ENCODE data around the gene ATP6V1B1.

DNA sequence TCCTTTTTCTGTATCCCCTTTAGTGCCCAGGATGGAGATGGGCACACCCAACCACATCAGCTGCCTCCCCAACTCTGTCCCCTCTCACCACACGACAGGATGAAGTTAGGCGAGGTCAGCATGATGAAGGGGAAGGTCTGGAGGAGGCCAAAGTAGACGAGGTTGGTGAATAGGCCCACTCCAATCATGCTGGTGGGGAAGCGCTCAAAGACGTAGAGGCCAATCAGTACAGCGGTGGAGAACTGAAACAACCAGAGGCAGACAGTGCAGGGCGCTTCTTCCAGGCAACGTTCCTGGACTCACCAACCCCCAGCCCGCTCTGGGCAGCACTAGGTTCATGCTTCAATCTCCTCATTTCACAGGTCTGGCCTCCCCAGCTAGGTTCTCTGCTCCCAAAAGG, 56.0 kb downstream of the ATP6V1B1 start:
- TF ChIP-seq CTCF (IDR thresholded peaks at IDR 0.05) (no peak), POLR2A (IDR thresholded peaks at IDR 0.05) (no peak)

All from esophagus squamous epithelium (tissue), 4 donors.